Uterus (tissue), 4 donors: ENCODE results near the gene ATXN2. TPM values are rescaled to one million over a fixed set of nuclear protein-coding genes. Genes with fewer than 3 reads are reported as not detected.
A peak's percentile ranks its signal among the peaks of the same experiment; 100 is the strongest.

Experiments
- DNase-seq, 2 donors: peaks; one replicate each; pipeline ENCODE4 v3.0.0-alpha.2; 2019 to 2020
- H3K27ac ChIP-seq, 2 donors: fragments of 200-600 bp; sonication (generic); 1 replicate in 1 of 2; 2 replicates in 1 of 2; pipeline ENCODE4 v1.5.1; 2016 to 2018
- H3K27me3 ChIP-seq, 2 donors: fragments of 200-600 bp; sonication (generic); one replicate each; pipeline ENCODE4 v1.5.1; 2018 to 2019; ENCODE audit warnings: control low read depth in 1 of 2
- H3K36me3 ChIP-seq, 2 donors: fragments of 200-600 bp; sonication (generic); one replicate each; pipeline ENCODE4 v1.5.1; 2019; ENCODE audit warnings: control low read depth in 1 of 2
- H3K4me1 ChIP-seq, 2 donors: fragments of 200-600 bp; sonication (generic); one replicate each; pipeline ENCODE4 v1.5.1; 2018 to 2019; ENCODE audit warnings: control low read depth in 1 of 2
- H3K4me3 ChIP-seq, 2 donors: fragments of 200-600 bp; sonication (generic); 1 replicate in 1 of 2; 2 replicates in 1 of 2; pipeline ENCODE4 v1.5.1; 2018 to 2019; ENCODE audit warnings: mild to moderate bottlenecking in 1 of 2
- H3K9me3 ChIP-seq, 2 donors: fragments of 200-600 bp; sonication (generic); one replicate each; pipeline ENCODE4 v1.5.1; 2019; ENCODE audit warnings: control low read depth in 1 of 2
- CTCF ChIP-seq, 4 experiments: fragments of 200-600 bp in 2 of 4; fragments of 450-650 bp in 2 of 4; sonication (generic) in 2 of 4; IDR thresholded peaks; one replicate each; pipeline ENCODE4 v1.5.1; 2016 to 2019; ENCODE audit warnings: antibody characterized with exemption in 4 of 4, mild to moderate bottlenecking in 2 of 4, moderate library complexity in 1 of 4
- POLR2A ChIP-seq, 2 donors: fragments of 450-650 bp; IDR thresholded peaks; one replicate each; pipeline ENCODE4 v1.6.1; 2016; ENCODE audit warnings: antibody characterized with exemption in 2 of 2, mild to moderate bottlenecking in 1 of 2, moderate library complexity in 1 of 2
- intact Hi-C: fragments of 100-400 bp; cut with DNase I; formaldehyde crosslinking; loops from one replicate; pipeline ENCODE4 v1.15.1; 2023; ENCODE audit warnings: low total_unique reads
- total RNA-seq, 4 donors: library from RNA; depleted of rRNA in 3 of 4; stranded (reverse); fragments of >200 nt in 3 of 4; gene quantifications; one replicate each; pipeline versions ENCODE4 v1.1.0 to v1.2.4, GENCODE V29; 2014 to 2023
- donor health status: DM: yes; HTN: yes; CAD: no.

ATXN2 gene, protein sequence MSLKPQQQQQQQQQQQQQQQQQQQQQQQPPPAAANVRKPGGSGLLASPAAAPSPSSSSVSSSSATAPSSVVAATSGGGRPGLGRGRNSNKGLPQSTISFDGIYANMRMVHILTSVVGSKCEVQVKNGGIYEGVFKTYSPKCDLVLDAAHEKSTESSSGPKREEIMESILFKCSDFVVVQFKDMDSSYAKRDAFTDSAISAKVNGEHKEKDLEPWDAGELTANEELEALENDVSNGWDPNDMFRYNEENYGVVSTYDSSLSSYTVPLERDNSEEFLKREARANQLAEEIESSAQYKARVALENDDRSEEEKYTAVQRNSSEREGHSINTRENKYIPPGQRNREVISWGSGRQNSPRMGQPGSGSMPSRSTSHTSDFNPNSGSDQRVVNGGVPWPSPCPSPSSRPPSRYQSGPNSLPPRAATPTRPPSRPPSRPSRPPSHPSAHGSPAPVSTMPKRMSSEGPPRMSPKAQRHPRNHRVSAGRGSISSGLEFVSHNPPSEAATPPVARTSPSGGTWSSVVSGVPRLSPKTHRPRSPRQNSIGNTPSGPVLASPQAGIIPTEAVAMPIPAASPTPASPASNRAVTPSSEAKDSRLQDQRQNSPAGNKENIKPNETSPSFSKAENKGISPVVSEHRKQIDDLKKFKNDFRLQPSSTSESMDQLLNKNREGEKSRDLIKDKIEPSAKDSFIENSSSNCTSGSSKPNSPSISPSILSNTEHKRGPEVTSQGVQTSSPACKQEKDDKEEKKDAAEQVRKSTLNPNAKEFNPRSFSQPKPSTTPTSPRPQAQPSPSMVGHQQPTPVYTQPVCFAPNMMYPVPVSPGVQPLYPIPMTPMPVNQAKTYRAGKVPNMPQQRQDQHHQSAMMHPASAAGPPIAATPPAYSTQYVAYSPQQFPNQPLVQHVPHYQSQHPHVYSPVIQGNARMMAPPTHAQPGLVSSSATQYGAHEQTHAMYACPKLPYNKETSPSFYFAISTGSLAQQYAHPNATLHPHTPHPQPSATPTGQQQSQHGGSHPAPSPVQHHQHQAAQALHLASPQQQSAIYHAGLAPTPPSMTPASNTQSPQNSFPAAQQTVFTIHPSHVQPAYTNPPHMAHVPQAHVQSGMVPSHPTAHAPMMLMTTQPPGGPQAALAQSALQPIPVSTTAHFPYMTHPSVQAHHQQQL
- 100 to 1,000 TPM in 1 of 4 donors, 10 to 100 TPM in 3; 37.1 to 112 (median 66.0) TPM for total RNA-seq

DNA sequence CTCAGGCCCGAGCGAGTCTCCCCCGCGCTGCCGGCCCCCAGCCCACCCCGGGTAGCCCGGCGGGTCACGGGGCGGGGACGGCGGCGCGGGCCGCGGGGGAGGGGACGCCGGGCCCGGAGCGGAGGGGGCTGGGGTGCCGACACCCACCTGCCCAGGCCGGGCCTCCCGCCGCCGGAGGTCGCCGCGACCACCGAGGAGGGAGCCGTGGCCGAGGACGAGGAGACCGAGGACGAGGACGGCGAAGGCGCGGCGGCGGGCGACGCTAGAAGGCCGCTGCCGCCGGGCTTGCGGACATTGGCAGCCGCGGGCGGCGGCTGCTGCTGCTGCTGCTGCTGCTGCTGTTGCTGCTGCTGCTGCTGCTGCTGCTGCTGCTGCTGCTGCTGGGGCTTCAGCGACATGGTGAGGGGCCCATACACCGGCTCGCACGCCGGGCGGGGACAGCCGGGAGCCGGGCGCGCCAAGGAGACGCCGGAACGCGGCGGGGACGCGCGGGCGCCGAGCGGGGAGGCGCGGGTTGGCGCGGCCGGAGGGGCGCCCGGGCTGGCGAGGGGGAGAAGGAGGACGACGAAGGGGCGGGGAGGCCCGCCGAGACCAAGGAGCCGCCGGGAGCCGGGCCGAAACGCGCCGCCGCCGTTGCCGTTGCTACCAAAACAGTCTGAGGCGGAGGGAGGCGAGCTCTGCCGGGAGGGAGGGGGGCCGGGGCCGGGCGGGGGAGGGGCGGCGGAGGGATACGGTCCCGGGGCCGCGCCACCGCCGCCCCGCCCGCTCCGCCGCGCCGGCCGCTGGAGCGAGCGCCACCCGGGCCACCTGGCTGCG lies at the start of gene ATXN2:
TSS of gene ATXN2 (minus strand) at position 679 of the 816 bp plus-strand sequence. CDS start at position 398, 281 bp downstream.
- intact Hi-C loops, result no loop called here
- Histone ChIP-seq H3K27me3 (no peaks in the 10 kb centered on the region), H3K4me1 (no peaks in the 10 kb centered on the region), H3K9me3 (no peaks in the 10 kb centered on the region), H3K27ac (peak within 1 kb of the TSS; percentile 97 to 98), H3K4me3 (peak within 1 kb of the TSS; percentile 85 to 96), H3K36me3 (no peaks in the 10 kb centered on the region)
- peak; percentile 63 to 67 for DNase-seq
- TF ChIP-seq POLR2A (IDR thresholded peaks at IDR 0.05), result no peak
- peak in 2 of 4 experiments; percentile 15 to 20 for TF ChIP-seq CTCF (IDR thresholded peaks at IDR 0.05)

DNA sequence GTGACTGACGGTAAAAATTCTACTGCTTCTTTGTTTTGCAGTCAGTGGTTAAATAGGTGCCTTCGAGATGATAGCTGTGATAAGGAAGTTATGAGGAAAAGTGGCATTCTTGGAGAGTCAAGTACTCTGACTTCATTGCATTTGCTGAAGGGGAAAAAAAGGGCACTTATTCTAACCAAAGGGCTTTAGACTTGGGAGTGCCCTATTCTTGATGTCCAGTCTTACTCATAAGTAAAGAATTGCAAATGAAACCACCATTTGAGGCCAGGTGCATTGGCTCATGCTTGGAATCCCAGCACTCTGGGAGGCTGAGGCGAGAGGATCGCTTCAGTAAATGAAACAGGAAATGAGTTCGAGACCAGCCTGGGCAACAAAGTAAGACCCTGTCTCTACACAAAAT lies 46.3 kb upstream of the ATXN2 start:
- TF ChIP-seq CTCF (IDR thresholded peaks at IDR 0.05) (no peak), POLR2A (IDR thresholded peaks at IDR 0.05) (no peak)
- Histone ChIP-seq H3K4me1 (peaks cover 0 to 4% of the 10 kb centered on the region in 2 donors), H3K4me3 (no peak overlapping the region), H3K9me3 (no peaks in the 10 kb centered on the region), H3K36me3 (no peaks in the 10 kb centered on the region), H3K27ac (no peak overlapping the region), H3K27me3 (no peaks in the 10 kb centered on the region)
- no peak for DNase-seq
- intact Hi-C loops, result no loop called here

- peak overlapping the region; percentile 70 to 75 for H3K27ac ChIP-seq
- H3K4me3 ChIP-seq, result no peak overlapping the region
- peaks cover 0 to 4% of the 10 kb centered on the region in 2 donors for H3K4me1 ChIP-seq
- intact Hi-C loops, result no loop called here
- H3K36me3 ChIP-seq, result no peaks in the 10 kb centered on the region
- H3K9me3 ChIP-seq, result no peaks in the 10 kb centered on the region
- TF ChIP-seq CTCF (IDR thresholded peaks at IDR 0.05), result peak in 1 of 4 experiments; percentile 2
- no peak for TF ChIP-seq POLR2A (IDR thresholded peaks at IDR 0.05)
- peak in 1 of 2 donors; percentile 25 for DNase-seq
- H3K27me3 ChIP-seq, result no peaks in the 10 kb centered on the region
Measured at GRCh38 chr12:111643427-111643826, 44.3 kb upstream of the ATXN2 start.

DNA sequence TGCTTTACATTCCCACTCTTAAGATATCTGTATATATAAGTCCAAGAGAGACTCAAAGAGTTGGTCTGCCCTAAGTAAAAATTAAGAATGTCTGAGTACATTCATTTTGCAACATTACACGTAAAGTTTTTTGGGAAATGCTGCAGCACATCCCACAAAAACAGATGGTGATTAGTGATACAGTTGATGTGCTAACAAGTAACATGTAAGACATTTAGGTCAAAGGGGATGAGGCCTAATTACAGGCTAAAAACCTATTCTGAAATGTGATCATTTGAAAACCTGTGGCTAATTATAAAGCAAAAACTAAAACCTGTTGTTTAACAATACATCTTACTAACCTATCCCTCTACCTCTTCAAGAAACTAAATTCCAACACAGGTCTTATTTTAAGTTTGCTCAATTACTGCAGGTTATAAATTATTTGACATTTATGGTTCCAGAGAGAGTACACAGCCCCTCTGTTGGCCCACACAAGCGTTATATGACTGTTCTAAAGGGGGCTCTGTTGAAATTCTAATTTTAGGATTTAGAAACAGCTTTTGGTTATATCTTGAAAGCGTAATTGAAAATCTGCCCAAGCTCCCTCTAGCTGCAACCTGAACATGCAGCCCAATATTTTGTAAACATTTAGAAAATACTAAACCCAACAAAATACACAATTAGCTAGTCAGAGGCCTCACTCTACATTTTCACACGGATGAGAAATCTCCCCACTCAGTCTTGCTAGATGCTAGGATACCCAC lies 43.7 kb upstream of the ATXN2 start:
- Histone ChIP-seq H3K36me3 (no peaks in the 10 kb centered on the region), H3K9me3 (no peaks in the 10 kb centered on the region), H3K27me3 (no peaks in the 10 kb centered on the region), H3K4me3 (no peak overlapping the region), H3K27ac (peak overlapping the region; percentile 70 to 75), H3K4me1 (peaks cover 0 to 4% of the 10 kb centered on the region in 2 donors)
- DNase-seq, result no peak
- intact Hi-C loops, result no loop called here
- TF ChIP-seq POLR2A (IDR thresholded peaks at IDR 0.05), result no peak
- peak in 3 of 4 experiments; percentile 18 to 46 (median 32) for TF ChIP-seq CTCF (IDR thresholded peaks at IDR 0.05)
